GM18502 (cell line): Measurements from ENCODE around the gene ARHGAP27.
A peak's percentile ranks its signal among the peaks of the same experiment; 100 is the strongest.

Experiments
- ATAC-seq: cut with Tn5 transposase; IDR thresholded peaks from one replicate; pipeline ENCODE4 v1.9.1; 2021; ENCODE audit warnings: mild to moderate bottlenecking; ENCODE audit not compliant: unreplicated experiment, poor library complexity

ARHGAP27 gene

DNA sequence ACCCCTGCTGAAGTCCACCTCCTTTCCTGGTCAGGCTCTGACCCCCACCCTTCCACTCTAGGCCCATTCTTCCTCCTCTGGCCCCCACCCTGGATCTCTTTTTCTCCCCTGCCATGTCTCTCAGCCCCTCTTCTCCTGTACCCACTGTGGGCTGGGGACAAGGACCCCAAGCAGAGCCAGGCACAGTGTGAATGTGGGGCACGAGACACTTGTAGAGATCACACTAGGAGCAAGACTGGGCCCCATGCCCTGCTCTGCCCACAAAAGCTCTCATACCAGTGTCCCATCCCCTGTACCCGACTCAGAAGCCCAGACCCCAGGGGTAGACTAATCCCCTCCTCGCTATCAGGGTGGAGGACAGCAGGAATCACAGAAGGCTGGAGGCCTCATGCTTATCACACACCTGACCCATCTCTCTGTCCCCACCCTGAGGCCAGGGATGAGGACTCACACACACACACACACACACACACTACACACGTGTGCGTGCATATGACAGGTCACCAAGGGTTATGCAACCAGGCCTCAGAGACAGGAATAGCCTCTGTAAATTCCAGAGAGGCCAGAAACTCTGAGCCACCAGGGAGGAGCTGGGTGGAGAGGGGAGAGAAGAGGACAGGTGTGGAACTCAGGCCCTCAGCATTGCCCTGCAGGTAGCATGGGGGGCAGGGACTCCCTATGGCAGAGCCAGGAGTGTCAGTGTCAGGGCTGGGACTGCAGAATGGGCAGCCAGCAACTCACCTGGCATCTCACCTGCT, 21.1 kb downstream of the ARHGAP27 start:
- no peak for ATAC-seq

DNA sequence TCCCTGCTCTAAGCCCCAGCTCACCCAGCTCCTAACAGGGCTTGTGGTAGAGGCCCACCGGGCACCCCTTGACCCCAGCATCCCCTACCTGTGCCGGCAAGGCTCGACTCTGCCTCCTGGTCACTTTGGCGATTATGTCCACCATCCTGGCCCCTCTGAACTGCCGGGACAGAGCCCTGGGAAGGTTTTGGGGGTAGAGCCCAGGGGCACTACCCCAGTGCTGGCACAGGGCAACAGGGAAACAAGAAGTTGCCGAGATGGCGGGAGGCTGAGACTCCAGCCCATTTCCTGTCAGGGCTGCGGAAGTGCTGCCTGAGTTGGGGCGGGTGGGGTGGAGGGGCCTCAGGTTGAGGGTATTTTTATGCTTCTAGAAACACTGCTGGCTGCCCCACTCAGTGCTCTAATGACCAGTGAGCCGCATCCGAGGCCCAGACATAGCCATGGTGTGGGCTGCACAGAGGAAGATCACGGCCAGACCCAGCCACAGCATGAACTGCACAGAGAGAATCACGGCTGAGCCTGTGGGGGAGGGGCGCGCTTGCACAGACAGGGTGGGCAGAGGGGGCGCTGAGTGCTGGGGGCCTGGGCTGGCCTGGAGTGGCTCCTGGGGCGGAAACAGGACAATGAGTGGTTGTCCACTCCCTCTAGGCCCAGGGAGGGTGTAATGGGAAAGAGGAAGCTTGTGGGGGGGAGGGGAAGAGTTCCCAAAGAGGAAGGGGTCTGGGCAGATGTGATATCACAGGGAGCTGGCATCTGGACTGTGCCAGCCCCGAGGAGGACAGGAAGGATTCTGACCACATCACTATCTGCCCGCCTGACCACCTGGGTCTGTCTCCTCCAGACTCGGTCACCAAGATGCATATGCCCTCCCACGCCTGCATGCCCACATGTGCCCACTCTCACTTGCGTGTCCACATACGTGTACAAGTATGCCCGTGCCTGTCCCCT, 22.3 kb downstream of the ARHGAP27 start:
- peak; percentile 43 for ATAC-seq

DNA sequence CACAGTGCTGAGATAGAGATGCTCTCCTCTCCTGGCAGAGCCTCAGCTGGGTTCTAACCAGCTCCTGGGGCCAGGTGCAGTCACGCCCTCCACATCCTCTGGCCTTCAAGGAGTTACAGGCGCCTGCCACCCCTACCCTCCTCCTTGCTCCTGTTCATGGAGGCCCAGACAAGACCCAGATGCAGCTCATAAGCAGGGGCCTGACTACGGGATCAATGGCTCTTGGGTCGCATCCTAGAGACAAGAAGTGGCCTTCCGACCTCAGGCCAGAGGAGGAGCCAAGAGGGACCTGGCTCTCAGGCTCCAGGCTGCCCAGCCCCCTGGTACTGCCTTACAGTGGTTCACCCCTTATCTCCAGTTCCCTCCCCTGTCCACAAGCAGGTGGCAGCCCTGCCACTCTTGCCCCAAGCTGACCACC, 23.0 kb downstream of the ARHGAP27 start:
- peak; percentile 12 for ATAC-seq

DNA sequence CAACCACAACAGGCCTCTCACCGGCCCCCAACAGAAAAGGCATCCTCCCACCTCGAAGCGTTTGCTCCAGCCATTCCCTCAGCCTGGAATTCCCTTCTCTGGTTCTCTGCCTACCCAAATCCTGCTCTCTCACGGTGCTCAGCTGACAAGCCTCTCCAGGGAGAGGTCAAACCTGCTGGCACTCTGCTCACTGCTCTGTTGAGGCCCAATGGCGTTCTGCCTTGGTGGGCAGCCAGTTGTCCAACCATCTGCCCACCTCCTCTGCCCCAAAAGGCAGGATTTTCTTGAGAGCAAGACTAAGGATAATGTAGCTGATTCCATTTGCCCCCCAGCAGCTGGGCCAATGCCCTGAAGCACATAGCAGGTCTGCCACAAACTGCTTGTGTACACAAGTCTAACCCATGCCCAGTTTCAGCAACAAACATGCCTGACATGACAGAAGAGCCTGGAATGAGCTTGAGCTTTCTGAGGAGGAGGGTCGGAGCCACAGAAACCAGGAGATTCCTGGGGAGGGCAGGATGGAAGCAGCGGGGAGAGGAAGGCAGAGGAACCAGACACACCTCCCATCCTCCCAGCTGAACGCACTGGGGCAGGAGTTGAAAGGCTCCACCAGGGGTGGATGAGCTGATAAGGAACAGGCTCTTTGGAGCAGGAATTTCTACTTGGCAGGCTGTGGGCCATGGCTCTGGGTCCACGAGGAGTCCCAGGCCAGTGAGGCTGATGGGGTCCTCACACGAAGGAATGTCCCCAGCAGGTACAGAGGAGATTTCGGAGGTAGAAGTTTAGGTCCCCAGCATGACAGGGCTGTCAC, 23.9 kb downstream of the ARHGAP27 start:
- no peak for ATAC-seq

DNA sequence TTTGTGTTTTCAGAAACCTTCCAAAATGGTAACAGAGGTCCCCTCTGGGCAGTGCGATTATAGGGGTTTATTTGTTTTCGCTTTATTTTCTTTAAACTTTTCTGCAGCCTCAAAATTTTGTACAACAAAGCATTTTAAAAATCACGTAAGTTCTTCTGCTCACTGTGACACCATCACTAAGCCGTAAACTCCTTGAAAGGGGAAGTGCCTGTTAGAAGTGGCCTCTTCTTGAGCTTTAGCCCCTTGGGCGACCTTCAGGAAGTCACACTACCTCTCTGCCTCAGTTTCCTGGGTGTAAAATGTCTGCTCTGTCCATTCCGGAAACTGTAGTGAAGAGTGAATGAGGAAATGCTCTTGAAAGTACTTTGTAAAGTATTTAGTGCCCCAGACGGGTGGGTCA, 26.6 kb downstream of the ARHGAP27 start:
- ATAC-seq: no peak

DNA sequence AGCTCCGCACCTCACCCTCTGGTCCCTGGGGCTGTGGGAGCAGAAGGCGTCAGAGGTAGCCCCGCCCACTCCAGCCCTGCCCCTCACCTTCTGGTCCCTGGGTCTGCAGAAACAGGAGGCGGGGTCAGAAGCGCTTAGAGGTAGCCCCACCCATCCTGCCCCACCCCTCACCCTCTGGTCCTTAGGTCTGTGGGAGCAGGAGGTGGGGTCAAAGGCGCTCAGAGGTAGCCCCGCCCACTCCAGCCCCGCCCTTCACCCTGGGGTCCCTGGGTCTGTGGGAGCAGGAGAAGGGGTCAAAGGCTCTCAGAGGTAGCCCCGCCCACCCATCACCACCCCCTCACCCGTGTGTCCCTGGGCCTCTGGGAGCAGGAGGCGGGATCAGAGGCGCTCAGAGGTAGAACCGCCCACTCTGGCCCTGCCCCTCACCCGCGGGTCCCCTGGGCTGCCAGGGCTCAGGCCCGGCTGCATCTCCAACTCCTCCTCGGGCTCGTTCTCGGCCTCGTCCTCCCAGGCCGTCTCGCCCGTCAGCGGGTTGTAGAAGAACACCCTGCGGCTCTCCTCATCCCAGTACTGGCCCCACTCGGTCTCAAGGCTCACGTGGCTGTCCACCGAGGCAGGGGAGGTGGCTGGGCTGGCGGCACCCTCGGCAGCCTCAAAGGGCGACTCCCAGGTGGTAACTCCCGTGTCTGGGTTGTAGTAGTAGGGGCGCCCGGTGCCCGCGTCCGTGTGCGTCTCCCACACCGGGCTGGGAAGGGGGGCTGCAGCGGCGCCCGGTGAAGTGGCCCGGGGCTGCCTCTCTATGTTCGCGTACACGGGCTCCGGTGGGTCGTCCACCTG, 27.2 kb downstream of the ARHGAP27 start:
- ATAC-seq: no peak

DNA sequence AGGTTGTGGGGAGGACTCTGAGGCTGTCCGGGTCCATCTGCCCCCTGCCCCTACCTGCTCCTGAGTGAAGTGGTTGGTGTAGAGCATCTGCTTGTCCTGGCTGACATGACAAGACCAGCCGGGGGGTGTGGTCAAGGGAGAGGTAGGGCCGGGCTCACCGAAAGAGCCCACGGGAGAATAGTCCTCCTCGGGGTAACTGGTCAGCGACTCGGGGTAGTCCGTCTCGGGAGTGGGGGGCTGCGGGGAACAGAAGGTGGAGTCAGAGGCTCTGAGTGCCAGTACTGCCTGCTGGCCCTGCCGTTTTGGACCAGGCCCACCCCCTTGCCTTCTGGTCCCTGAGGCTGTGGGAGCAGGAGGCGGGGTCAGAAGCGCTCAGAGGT, 27.8 kb downstream of the ARHGAP27 start:
- ATAC-seq: no peak

DNA sequence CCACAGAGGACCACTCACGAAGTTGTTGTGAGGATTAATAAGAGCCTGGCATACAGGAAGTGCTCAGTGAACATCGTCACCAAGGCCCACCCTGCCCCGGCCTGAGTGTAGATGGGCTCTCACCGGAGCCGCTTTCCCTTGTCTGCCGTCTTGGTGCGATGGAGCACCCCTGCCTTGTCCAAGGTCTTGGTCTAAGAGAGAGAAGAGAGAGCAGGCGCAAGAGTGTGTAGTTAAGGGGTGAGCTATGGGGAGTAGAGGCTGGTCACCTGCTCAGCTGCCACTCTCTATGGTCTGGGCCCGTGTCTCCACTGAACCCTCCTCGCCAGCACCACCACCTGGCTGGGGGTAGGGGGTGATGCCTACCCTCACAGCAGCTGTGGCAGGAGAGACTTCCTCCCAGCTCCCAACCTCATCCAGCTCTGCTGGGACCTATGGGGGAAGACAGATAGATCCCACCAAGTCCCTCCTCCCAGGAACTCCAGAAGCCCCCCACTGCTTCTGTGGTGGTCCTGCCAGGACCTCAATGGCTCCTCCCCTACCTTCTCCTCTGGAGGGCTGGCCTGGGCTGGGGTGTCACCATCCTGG, 28.7 kb downstream of the ARHGAP27 start:
- ATAC-seq: no peak

DNA sequence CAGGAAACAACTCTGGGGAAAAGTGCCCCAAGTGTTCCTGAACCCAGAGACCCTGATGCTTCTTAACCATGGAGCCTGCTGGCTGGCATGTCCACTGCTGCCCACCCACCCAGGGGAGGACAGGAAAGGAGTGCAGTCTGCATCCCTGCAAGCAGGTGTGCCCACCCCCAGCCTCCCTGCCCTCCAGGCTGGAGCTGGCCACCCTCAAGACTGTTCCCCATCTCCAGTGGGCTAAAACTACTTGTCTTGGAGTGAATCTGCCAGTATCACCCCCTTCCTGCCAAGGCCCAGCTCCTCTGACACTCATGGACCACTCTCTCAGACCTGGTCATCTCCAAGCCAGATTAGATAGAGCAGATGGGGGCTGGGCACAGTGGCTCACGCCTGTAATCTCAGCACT, 29.8 kb downstream of the ARHGAP27 start:
- no peak for ATAC-seq

DNA sequence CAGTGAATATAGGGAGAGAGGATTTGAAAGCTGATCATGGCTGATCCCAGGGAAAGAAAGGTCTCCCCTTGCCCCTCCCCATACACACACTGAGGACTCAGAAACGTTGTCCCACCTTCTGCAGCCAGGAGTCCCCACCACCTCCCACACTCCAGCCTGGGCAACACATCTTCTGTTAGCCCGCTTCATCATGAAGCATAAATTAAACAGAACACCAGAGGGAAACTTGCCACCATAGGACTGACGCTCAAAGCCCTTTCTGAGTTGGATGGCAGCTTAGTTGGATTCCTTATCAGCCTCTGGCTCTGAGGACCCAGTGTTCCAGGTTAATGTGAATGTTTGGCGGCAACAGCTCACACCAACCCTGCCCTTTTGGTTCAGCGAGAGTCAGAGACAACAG, 33.9 kb downstream of the ARHGAP27 start:
- no peak for ATAC-seq

DNA sequence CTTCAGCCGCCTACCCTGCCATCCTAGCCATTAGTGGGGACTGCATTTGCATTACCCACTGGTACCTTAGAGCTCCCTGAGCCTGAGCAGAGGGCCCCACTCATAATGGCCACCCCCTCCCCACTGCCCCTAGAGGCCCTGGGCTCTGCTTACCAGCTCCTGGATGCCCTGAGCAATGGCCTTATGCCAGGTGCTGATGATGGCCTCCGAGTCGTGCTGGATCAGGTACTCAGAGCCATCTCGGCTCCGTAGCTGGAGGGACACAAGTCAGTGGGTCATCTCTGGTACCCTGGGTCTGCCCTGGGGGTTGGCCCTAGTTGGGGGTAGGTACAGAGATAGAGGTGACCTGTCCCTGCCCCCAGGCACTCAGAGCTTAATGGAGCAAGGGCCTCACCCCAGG, 34.9 kb downstream of the ARHGAP27 start:
- ATAC-seq: no peak

DNA sequence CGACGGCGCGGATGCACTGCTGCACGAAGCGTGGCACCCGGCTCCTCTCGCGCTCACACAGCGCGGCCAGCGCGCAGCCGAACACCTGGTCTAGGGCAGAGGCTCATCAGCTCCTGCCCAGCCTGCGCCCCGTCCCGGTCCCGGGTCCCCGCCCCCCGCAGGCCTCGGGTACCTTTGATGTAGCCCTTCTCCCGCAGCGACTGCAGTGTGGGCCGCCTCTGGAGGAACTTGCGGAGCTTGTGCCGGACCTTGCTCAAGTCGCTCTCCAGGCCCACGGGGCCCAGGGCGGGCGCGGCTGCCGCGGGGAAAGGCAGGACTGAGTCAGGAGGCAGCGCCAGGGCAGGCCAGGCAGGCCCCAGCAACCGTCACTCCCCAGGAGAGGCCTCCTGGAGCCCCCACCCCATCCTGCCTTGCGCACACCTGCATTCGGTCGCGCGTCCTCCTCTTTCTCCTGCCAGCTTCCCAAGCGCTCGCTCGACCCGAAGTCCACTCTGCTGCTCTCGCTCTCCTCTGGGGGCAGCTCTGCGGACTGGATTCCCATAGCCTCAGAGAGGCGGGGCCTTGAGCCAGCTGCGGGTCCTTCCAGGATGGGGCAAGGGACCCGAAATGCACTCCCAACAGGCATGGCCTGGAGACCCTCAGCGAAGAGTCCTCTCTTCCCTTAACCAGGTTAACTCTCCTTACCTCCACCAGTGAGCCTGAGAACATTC, 36.0 kb downstream of the ARHGAP27 start:
- no peak for ATAC-seq

DNA sequence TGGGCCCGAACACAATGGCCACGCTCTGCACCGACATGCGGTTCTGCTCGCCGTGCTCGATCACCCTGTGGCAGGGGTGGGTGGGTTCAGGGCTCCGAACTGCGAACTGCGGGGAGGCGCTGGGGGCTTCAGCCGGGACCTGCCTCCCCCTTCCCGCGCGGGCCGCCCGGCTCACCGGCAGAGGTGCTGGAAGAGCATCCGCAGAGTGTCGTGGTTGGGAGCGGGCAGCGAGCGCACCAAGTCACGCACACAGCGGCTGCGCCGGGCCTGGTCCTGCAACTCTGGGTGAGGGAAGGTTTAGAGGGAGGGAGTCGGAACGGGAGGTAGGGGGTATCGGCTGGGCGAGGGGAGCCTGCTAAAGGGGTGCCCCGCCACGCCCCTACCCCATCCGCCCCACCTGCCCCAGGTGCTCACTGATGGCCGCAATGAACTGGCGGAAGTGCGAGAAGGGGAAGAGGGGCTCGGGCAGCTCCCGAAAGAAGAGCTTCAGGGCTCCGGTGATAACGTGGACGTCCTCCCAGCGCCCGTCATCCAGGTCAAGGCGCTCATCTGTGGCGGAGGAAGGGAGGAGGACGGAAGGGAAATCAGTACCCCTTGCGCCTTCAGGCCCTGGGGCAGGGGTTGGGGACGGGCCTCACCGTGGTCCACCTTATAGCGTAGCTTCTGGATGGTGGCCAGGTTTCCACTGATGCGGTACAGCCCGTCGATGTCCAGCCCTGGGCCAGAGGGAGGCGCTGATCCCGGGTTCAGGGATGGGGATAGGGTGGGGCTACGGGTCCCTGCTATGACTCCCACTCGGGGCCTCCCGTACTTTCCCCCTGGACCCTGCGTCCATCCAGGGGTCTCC, 36.9 kb downstream of the ARHGAP27 start:
- no peak for ATAC-seq

DNA sequence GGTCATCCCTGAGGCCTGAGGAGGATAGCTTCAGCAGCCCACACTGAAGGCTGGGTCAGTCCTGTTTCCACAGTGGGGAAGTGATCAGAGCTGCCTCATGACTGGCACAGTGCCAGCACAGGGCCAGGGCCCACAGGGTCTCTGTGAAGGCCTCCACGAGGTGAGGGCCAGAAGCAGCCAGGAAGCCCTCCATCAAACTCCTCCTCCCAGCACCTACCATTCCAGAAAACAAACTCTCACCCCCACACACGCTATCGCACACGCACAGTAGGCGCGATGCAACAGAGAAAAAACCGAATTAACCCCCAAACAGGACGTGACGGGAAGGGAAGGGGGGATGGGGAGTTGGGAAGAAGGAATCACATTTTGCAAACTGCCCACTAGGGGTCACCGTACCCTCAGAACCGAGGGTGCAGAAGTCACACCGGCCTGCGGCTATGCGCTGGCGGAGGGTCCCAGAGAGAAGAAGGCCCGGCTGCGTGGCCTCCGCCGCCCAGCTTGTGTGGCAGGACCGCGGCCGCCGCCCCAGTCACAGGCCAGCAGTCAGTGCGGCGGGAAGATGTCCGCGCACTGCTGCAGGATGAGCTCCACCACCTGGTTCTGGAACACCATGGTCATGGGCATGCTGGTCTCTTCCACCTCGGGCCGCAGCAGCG, 37.6 kb downstream of the ARHGAP27 start:
- no peak for ATAC-seq

DNA sequence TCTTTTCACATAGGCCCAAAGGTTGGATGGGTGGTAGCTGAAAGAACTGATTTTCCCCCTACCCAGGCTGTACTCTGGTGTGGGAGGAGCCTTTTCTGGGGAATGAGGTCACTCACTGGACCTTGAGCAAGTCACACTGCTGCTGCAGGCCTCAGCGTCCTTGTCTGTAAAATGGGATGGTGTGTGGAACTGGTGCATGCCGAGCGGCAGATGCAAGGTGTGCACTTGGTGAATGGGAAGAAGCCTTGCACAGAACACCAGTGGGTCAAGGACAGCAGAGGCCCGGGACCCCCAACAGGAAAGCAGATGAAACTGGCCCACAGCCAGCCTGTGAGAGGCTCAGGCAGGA, 38.1 kb downstream of the ARHGAP27 start:
- ATAC-seq: no peak

DNA sequence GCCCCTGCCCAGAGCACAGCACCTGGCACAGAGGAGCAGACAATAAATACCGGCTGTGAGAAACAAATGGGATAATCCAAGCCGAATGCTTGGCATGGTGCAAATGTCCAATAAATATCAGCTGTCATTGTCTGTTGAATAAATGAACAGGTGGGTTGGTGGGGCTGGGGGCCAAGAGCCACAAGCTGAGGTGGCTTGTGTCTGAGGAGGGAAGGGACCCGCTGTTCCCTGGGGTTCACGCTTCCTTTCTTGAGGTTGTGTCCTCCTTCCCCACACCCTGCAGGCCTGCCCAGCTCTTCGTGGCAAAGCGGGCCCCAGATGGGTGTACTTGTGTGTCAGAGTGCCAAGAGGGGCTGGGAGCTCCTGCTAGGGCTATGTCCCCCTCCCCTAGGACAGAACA, 38.6 kb downstream of the ARHGAP27 start:
- no peak for ATAC-seq

DNA sequence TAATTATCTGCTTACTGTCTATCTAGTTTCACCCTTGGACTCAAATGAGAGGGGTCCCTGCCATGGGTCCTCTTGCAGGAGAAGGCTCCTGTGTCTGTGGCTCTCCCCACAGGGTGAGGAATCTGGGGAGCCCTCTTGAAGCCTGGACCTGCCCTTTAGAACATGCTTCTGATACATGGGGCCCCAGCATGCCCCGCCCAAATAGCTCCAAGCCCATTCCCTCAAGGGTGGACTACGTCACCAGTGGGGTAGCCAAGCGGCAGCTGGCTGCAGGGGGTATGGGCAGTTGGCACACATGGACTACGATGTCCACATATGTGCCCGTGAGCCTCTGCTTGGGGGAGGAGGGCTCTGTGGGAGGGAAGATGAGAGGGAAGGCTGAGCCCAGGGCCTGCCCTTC, 39.3 kb downstream of the ARHGAP27 start:
- no peak for ATAC-seq

DNA sequence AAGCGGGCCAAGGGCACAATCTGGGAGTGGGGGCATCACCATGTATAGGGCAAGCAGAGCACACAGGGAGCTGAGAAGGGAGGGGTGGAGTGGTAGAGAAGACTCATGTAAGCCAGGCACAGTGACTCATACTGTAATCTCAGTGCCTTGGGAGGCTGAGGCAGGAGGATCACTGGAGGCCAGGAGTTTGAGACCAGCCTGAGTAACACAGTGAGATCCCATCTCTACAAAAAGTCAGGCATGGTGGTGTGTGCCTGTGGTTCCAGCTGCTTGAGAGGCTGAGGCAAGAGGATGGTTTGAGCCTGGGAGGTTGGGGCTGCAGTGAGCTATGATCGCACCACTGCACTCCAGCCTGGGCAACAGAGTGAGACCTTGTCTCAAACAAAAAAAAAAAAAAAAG, 40.8 kb downstream of the ARHGAP27 start:
- ATAC-seq: no peak
